NCI-H1930 (cell line): ENCODE measurements around the gene FARP2.

ENCODE experiments used
- DNase-seq, 2 experiments: peaks; one replicate each; lab custom pipeline; 2025; lab: John Stamatoyannopoulos, UW

Gene FARP2

DNA sequence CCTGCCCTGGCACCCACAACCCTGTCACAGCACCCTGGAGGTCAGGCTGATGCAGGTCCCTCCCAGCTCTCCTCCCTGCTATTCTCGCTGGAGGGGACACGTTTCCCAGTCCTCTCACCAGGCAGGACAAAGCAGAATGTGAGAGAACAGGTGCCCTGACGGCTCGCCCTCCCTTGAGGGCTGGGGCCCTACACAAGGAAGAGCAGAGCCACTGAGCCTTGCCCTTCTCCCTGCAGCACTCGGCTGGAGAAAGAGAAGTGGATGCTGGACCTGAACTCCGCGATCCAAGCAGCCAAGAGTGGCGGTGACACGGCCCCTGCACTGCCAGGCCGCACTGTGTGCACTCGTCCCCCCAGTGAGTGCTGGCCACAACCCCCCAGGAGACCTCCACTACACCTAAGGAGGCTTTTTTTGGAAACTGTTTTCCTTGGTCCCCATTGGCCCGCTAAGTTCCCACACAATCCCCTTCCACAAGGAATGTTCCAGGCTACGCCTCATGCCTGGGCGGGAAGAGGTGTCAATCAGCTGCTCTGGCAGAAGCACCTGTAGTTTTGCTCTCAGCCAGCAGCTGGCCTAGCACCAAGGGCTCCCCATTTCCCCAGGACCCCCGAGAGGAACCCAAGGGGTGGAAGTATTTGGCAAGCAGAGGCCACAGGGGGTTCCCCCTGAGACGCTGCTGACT, 134.9 kb downstream of the FARP2 start:
- no peak for DNase-seq

DNA sequence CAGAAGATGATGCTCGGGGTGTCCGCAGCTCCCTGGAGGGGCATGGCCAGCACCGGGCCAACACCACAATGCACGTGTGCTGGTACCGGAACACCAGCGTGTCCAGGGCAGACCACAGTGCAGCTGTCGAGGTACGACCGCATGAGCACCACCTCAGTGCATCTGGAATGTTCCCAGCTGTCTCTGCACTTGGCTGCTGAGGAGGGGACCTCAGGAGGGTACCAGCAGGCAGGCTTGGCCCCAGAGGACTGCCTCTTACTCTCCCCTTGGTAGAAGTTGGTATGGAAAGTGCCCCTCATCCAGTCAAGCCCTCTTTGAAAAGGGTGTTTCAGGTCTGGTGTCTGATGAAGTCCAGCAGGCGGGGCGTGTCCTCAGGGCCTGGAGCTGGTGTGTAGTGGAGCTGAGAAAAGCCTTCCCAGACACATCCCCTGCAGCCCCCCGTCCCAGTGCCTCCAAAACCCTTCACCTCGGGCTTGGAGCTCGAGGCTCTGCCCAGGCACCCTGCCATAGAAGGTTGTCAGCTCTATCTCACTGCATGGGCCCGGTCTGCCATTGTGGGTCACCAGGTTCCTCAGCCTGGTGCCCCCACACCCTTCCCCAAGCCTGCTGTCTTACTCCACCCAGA, 135.6 kb downstream of the FARP2 start:
- DNase-seq: no peak

DNA sequence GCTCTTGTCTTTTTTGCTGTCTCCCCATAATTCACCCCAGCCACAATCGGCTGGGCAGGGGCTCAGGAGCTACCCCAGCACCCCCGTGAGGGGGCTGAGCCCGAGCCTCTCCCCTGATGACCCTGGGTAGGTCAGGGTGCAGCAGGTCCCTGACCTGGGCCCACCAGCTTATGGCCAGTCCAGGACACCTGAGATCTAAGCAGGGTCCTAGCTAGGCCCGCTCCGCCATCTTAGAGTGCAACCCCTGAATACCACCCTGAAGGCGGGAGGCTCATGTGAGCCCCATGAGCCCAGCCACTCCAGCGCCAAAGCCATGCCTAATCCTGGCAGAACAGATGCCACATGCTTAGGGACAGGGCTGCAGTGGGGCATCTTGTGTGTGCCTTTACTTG, 136.1 kb downstream of the FARP2 start:
- no peak for DNase-seq

DNA sequence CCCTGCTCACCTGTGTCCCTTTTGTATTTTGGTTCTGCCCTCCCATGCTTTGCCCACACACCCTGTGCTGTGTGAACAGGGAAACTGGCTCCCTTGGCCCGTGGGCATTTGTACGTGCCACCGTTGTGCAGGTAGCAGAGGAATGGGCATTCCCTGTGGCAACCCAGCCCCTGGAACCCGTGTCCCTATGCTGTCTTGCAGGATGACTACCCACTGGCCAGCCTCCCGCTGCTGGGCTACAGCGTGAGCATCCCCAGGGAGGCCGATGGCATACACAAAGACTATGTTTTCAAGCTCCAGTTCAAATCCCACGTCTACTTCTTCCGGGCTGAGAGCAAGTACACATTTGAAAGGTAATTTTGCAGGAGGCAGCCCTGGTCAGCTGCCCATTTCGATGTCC, 137.0 kb downstream of the FARP2 start:
- no peak for DNase-seq

GRCh38 chr2:241494311-241494908, 138.3 kb downstream of the FARP2 start:
- no peak for DNase-seq

DNA sequence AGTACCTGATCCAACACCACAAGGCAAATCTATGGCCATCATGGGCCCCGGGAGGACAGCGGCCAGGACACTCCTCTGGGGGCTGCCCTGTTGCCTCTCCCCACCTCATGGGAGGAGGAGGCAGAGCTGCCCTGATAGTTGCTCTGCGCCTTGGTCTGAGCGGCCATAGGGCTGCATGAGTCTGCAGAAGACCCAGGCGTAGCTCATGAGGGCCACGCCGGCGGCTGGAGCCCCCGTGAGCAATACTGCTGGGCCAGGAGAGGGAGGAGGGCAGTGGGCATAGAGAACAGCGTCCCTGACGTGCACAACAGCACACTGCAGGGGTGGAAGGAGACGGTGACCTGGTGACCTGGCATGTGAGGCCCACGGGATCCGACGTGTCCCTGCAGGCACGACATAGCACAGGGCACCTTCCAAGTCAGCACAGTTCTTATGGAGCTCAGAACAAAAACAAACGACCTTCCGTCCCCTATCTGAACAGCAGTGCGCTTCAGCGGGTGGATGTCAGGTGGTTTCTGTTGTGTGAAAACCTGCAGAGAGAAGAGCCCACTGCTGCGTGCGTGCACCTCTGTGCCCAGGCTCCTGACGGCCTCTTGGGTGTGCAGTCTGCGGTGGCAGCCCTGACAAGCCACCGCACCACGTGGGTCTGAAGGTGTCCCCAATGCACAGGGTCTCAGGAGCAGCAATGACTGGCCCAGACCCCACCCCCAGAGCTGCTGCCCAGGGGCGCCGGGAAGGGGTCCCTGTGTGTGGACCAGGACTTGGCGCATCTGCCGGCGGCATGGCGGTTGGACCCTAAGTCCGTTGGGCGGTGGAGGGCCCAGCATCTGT, 139.3 kb downstream of the FARP2 start:
- DNase-seq: no peak

DNA sequence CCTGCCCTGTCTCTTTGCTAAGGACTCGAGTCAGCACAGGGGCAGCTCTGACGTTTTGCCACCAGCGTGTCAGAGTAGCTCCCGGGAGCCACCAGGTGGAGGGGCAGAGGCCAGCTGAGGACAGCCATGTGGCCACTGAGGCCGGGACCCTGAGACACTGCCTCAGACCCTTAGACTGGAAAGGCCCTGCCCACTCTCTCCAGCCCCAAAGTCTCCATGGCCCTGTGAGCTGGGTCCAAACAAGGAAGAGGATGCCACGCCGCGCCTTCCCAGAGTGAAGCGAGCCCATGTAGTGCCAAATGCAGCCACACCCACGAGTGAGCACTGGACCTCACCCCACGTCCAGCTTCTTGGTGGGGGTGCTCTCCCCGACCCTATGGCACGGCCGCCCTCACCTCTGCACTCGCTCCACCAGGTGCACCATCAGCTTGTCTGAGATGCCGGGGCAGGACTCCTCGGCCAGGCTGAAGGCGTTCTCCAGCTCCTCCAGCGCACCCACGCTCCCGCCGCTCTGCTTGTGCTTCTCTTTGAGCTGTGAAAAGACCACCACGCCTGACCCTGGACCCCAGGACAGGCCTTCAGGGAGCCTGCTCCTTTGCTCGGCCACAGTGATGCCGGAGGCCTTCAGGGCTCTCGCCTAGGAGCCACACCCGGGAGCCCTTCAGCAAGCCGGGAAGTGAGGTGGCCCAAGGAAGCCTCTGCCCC, 140.1 kb downstream of the FARP2 start:
- no peak for DNase-seq

DNA sequence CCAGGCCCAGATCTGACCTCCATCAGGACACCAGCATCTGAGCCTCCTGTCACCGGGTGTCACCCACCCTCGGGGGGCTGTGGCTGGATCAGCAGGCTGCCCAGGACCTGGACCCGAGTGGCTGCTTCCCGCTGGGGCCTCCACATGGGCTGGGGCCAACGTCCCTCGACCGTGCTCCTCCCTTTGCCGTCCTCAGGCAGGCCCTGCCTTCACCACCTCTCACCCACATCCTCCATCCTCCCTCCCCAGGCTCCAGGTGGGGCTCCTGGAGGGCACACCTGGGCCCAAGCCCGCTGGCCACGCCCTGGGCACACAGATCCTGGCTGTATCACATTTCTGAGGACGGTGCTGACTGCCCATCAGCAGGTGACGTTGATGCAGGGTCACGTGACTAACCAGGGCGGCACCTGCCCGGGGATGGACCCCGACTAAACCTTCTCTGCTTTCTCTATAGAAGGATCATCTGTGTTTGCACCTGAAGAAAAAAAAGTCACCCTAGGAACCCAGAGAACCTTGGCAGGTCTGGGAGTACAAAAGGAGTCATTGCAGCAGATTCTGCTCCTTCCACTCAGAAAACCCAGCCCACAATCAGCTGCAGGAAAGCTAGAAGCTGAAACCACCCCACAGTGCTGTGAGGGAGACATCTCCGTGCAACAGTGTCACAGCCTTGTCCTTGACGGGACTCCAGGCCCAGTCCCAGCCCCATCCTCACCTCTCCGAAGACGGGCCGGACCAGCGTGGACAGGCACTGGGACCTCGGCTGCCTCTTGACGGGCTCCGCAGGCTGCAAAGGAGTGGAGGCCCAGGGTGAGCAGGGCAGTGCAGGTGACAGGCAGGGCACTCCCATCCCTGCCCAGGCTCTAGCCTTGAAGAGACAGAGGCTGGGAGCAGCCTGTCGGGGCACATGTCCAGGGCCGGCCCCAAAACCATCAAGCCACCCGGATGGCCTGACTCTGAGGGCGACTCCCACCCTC, 141.1 kb downstream of the FARP2 start:
- no peak for DNase-seq

DNA sequence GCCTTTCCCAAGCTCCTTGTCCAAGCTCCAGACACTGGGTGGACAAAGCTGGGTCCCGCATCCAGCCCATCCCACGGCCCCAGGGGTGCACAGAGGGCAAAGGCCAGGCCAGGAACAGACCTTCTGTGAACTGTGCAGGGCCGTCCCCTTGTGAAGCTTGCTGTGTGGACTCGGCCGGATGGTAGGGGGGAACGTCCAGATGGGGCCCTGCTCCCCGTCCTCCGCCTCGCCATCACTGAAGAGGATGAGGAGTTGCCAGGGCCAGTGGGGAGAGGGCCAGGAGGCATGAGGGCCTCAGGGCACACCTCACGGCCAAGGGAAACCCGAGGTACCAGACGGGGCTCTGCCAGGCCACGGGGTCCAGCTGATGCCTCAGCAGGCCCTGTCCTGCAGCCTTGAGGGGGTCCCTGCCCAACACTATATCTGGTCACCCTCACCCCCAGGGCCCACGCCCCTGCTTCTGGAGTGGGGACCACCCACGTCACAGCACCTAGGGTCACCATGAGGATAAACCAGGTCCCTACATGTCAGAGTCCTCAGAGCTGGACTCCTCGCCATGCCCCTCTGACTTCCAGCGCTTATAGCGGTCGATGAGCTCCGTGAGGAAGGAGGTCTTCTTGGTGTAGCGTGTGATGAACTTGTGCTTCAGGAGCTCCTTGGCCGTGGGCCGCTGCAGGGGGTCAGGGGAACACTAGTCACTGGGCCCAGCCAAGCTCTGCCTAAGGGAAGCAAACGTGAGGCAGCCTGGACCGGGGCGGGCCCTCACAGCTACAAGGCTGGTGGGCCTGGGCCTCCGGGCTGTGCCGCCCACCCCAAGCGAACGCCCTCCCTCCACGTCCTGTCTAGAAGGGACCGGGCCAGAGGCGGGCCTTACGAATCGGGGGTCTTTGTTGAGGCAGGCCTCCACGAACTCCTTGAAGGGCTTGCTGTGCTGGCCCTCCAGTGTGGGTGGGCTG, 142.3 kb downstream of the FARP2 start:
- DNase-seq: no peak

DNA sequence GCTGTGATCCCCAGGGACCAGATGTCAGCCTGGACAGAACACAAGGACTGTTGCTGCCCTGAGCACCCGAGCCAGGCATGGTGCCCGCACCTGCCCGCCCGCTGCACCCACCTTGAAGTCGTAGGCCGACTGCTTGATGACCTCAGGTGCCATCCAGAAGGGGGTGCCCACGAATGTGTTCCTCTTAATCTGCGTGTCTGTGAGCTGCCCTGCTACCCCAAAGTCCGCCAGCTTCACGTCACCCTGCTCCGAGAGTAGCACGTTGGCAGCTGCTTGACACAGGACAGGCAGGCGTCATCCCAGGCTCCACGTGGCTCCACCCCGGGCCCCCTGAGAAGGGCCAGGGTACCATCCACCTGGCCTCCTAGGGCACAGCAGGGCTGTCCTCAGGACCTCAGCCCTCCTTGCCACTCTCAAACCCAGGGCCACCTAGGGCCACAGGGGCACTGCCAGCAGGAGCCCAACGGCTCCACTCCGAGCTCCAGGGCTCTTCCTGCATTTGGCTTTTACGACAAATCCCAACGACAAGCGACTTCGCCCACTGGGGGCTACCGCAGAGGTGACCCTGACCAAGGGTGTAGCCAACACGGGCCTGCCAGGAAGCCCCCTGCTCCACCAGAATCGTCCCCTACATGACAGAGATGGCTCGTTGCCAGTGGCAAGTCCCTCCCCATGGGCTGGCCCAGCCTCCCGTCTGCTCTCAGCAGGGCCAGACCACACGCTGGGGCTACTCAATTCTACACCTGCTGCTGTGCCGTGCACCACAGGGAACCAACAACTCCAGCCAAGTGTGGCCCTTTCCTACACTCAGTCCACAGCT, 143.3 kb downstream of the FARP2 start:
- no peak for DNase-seq

GRCh38 chr2:241500016-241500415, 143.9 kb downstream of the FARP2 start:
- DNase-seq: no peak

GRCh38 chr2:241500431-241500975, 144.4 kb downstream of the FARP2 start:
- DNase-seq: no peak

DNA sequence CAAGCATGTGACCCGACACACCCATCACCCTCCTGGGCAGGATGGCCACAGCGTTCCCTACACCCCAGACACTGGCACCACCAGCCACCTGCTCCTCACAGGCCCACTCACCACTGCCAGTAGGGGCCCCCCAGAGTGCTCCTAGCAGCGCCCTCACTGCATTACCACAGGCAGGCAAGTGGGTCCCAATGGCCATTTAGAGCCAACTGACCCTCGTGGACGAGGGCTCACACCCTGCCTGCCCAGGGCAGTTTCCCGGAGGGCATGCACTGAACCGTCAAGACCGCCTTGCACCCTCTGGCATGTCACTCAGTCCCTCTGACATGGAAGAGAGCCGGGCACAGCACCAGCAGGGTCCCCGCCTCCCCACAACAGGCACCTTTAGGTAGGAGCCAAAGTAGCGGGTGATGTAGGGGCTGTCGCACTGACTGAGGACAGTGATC, 145.0 kb downstream of the FARP2 start:
- DNase-seq: no peak

GRCh38 chr2:241501551-241501950, 145.5 kb downstream of the FARP2 start:
- no peak for DNase-seq

GRCh38 chr2:241502281-241502680, 146.2 kb downstream of the FARP2 start:
- no peak for DNase-seq

GRCh38 chr2:241503776-241504392, 147.8 kb downstream of the FARP2 start:
- no peak for DNase-seq

- no peak for DNase-seq
These were observed 149.1 kb downstream of the FARP2 start for GRCh38 chr2:241505086-241505780.
